Endodermal cell (in vitro differentiated cells): ENCODE results near the gene MED22. TPM values are rescaled to one million over a fixed set of nuclear protein-coding genes. Genes with fewer than 3 reads are reported as not detected.
A peak's percentile ranks its signal among the peaks of the same experiment; 100 is the strongest.

Experiments
- DNase-seq: peaks from one replicate; pipeline ENCODE4 v3.0.0-alpha.2; 2017
- H3K27ac ChIP-seq: 2 replicates; pipeline ENCODE4 v1.5.1; 2013; ENCODE audit warnings: mild to moderate bottlenecking, low read depth, low read length, moderate library complexity
- H3K27me3 ChIP-seq: 2 replicates; pipeline ENCODE4 v1.6.1; 2013; ENCODE audit warnings: mild to moderate bottlenecking, low read length, moderate library complexity; ENCODE audit not compliant: insufficient read depth, control insufficient read depth, poor library complexity, severe bottlenecking
- H3K36me3 ChIP-seq: 2 replicates; pipeline ENCODE4 v1.7.0; 2013; ENCODE audit warnings: mild to moderate bottlenecking, low read length, moderate library complexity; ENCODE audit not compliant: control insufficient read depth, insufficient read depth
- H3K4me1 ChIP-seq: one replicate; pipeline ENCODE4 v1.7.0; 2013; ENCODE audit warnings: low read length; ENCODE audit not compliant: control insufficient read depth, insufficient read depth
- H3K4me3 ChIP-seq: 2 replicates; pipeline ENCODE4 v1.5.1; 2013; ENCODE audit warnings: mild to moderate bottlenecking, low read length, moderate library complexity
- H3K9ac ChIP-seq: 2 replicates; pipeline ENCODE4 v1.6.1; 2013; ENCODE audit warnings: mild to moderate bottlenecking, low read length, moderate library complexity; ENCODE audit not compliant: poor library complexity, severe bottlenecking; ENCODE audit errors: extremely low read depth
- H3K9me3 ChIP-seq: 2 replicates; pipeline ENCODE4 v1.6.1; 2013; ENCODE audit warnings: mild to moderate bottlenecking, low read length, moderate library complexity; ENCODE audit not compliant: control insufficient read depth
- H3K27ac Mint-ChIP-seq: 2 replicates; pipeline ENCODE4 v1.8.0; 2020; ENCODE audit warnings: mixed read lengths
- H3K27me3 Mint-ChIP-seq: 2 replicates; pipeline ENCODE4 v1.8.0; 2021; ENCODE audit warnings: mild to moderate bottlenecking, mixed read lengths; ENCODE audit not compliant: insufficient read depth
- H3K36me3 Mint-ChIP-seq: 2 replicates; pipeline ENCODE4 v1.8.0; 2020; ENCODE audit warnings: low read depth, mixed read lengths
- H3K4me1 Mint-ChIP-seq: 2 replicates; pipeline ENCODE4 v1.8.0; 2020; ENCODE audit warnings: mixed read lengths
- H3K4me3 Mint-ChIP-seq: 2 replicates; pipeline ENCODE4 v1.8.0; 2020; ENCODE audit warnings: mild to moderate bottlenecking, moderate library complexity, mixed read lengths
- H3K9me3 Mint-ChIP-seq: 2 replicates; pipeline ENCODE4 v1.8.0; 2020; ENCODE audit warnings: mild to moderate bottlenecking, mixed read lengths
- CTCF ChIP-seq: fragments of 200-600 bp; sonication (generic); conservative IDR thresholded peaks from 2 replicates; pipeline ENCODE4 v1.5.0; 2021; ENCODE audit warnings: antibody characterized with exemption, mild to moderate bottlenecking
- WGBS, 2 experiments: methylation state at CpG; one replicate each; pipeline versions ENCODE4 v1.1.5 to v1.1.7; 2013; ENCODE audit warnings: missing lambda C conversion rate in 2 of 2, mixed read lengths in 1 of 2; ENCODE audit not compliant: insufficient coverage in 1 of 2, insufficient read length in 1 of 2; 5-methylcytosine and 5-hydroxymethylcytosine counted together
- total RNA-seq, 2 donors: library from RNA; stranded (reverse); fragmentation: NEBNext Ultra II Directional in 1 of 2; extraction: Animal tissue kit (Norgen Biotek cat#: 25700) in 1 of 2; gene quantifications; 2 replicates in 1 of 2; 3 replicates in 1 of 2; pipeline ENCODE4 v1.2.1, GENCODE V29; 2021

MED22 gene
- total RNA-seq, 2 donors from 2014 or later: 54.6 to 57.3 TPM

- Histone ChIP-seq H3K27me3 (no peaks in the 10 kb centered on the region), H3K27ac (no peak overlapping the region), H3K9me3 (no peaks in the 10 kb centered on the region), H3K9ac (no peak overlapping the region), H3K36me3 (peaks cover 82% of the 10 kb centered on the region), H3K4me1 (peaks cover 18% of the 10 kb centered on the region), H3K4me3 (no peak overlapping the region)
- Mint-ChIP-seq H3K9me3 (no peaks in the 10 kb centered on the region), H3K4me1 (peaks cover 37% of the 10 kb centered on the region), H3K4me3 (no peak overlapping the region), H3K27me3 (no peaks in the 10 kb centered on the region), H3K27ac (peak overlapping the region; percentile 69), H3K36me3 (peaks cover 57% of the 10 kb centered on the region)
- WGBS, 2 experiments: 81 to 86% methylated on average over 5 to 6 of the region's 6 CpGs
- no peak for TF ChIP-seq CTCF
- DNase-seq: no peak
Observed at GRCh38 chr9:133369422-133369821, 21.5 kb upstream of the MED22 start.

- Histone ChIP-seq H3K36me3 (peaks cover 87% of the 10 kb centered on the region), H3K4me1 (peaks cover 18% of the 10 kb centered on the region), H3K27me3 (no peaks in the 10 kb centered on the region), H3K9ac (no peak overlapping the region), H3K27ac (no peak overlapping the region), H3K4me3 (no peak overlapping the region), H3K9me3 (no peaks in the 10 kb centered on the region)
- Mint-ChIP-seq H3K27ac (no peak overlapping the region), H3K4me1 (peaks cover 37% of the 10 kb centered on the region), H3K36me3 (peaks cover 63% of the 10 kb centered on the region), H3K27me3 (no peaks in the 10 kb centered on the region), H3K4me3 (no peak overlapping the region), H3K9me3 (no peaks in the 10 kb centered on the region)
- WGBS, 2 experiments: 96% methylated on average over 17 to 18 of the region's 18 CpGs
- no peak for DNase-seq
- TF ChIP-seq CTCF: no peak
Observed at GRCh38 chr9:133368249-133368881, 20.4 kb upstream of the MED22 start.

- H3K27ac ChIP-seq: no peak overlapping the region
- H3K4me3 ChIP-seq: no peak overlapping the region
- Mint-ChIP-seq H3K4me3 (no peak overlapping the region), H3K9me3 (no peaks in the 10 kb centered on the region), H3K4me1 (peaks cover 35% of the 10 kb centered on the region), H3K27me3 (no peaks in the 10 kb centered on the region), H3K36me3 (peaks cover 68% of the 10 kb centered on the region), H3K27ac (no peak overlapping the region)
- no peaks in the 10 kb centered on the region for H3K27me3 ChIP-seq
- DNase-seq: no peak
- no peak for TF ChIP-seq CTCF
- H3K9me3 ChIP-seq: no peaks in the 10 kb centered on the region
- no peak overlapping the region for H3K9ac ChIP-seq
- 97 to 100% methylated on average over 7 to 10 of the region's 10 CpGs for WGBS, 2 experiments
- H3K36me3 ChIP-seq: peaks cover 88% of the 10 kb centered on the region
- H3K4me1 ChIP-seq: peaks cover 14% of the 10 kb centered on the region
Observed at GRCh38 chr9:133367778-133368177, 19.8 kb upstream of the MED22 start.
